ENCODE results near the gene MUC15.

GRCh38 chr11:26510164-26510563 is 61.9 kb downstream of the MUC15 start:
- no peak for TF ChIP-seq CTCF (conservative IDR thresholded peaks at IDR 0.05; ENCODE audit: low read depth in 2 of 2)
- TF ChIP-seq JUNB (IDR thresholded peaks at IDR 0.05; ENCODE audit: unreplicated experiment): no peak

All from GM23338 (cell line).